ENCODE results near the gene UBTD1.

Gene UBTD1

DNA sequence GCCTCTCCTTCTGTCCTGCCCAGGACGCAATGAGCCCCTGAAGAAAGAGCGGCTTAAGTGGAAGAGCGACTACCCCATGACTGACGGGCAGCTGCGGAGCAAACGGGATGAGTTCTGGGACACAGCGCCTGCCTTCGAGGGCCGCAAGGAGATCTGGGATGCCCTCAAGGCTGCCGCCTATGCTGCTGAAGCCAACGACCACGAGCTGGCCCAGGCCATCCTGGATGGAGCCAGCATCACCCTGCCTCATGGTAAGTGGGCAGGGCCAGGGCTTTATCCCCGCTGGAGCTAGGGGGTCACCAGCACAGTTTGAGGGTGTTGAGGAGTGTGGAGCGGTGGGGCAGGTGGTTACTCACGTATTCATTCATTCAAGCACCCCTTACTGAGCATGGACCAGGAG lies 69.2 kb downstream of the UBTD1 start:
- TF ChIP-seq, protein P1, sequence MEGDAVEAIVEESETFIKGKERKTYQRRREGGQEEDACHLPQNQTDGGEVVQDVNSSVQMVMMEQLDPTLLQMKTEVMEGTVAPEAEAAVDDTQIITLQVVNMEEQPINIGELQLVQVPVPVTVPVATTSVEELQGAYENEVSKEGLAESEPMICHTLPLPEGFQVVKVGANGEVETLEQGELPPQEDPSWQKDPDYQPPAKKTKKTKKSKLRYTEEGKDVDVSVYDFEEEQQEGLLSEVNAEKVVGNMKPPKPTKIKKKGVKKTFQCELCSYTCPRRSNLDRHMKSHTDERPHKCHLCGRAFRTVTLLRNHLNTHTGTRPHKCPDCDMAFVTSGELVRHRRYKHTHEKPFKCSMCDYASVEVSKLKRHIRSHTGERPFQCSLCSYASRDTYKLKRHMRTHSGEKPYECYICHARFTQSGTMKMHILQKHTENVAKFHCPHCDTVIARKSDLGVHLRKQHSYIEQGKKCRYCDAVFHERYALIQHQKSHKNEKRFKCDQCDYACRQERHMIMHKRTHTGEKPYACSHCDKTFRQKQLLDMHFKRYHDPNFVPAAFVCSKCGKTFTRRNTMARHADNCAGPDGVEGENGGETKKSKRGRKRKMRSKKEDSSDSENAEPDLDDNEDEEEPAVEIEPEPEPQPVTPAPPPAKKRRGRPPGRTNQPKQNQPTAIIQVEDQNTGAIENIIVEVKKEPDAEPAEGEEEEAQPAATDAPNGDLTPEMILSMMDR (IDR thresholded peaks at IDR 0.05; ENCODE audit: borderline replicate concordance, insufficient read depth, low read depth, low read length): no peak
- H3K4me3 ChIP-seq (ENCODE audit: low read depth, low read length): no peak overlapping the region

DNA sequence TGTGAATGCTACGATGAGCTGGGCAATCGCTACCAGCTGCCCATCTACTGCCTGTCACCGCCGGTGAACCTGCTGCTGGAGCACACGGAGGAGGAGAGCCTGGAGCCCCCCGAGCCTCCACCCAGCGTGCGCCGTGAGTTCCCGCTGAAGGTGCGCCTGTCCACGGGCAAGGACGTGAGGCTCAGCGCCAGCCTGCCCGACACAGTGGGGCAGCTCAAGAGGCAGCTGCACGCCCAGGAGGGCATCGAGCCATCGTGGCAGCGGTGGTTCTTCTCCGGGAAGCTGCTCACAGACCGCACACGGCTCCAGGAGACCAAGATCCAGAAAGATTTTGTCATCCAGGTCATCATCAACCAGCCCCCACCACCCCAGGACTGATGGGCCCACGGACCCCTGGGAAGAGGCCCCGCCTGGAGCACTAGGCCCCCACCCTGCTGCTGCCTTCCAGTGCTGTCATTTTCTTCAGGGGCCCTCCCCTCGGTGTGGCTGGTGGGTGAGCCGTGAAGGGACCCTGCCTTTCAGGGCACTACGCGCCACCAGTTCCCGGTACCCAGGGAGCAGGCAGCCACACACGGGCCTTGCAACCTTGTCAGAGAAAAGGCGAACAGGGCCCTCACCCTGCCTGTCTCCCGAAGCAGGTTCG lies 71.5 kb downstream of the UBTD1 start:
- H3K4me3 ChIP-seq (ENCODE audit: low read depth, low read length): no peak overlapping the region
- TF ChIP-seq, protein P1 (IDR thresholded peaks at IDR 0.05; ENCODE audit: borderline replicate concordance, insufficient read depth, low read depth, low read length): no peak

DNA sequence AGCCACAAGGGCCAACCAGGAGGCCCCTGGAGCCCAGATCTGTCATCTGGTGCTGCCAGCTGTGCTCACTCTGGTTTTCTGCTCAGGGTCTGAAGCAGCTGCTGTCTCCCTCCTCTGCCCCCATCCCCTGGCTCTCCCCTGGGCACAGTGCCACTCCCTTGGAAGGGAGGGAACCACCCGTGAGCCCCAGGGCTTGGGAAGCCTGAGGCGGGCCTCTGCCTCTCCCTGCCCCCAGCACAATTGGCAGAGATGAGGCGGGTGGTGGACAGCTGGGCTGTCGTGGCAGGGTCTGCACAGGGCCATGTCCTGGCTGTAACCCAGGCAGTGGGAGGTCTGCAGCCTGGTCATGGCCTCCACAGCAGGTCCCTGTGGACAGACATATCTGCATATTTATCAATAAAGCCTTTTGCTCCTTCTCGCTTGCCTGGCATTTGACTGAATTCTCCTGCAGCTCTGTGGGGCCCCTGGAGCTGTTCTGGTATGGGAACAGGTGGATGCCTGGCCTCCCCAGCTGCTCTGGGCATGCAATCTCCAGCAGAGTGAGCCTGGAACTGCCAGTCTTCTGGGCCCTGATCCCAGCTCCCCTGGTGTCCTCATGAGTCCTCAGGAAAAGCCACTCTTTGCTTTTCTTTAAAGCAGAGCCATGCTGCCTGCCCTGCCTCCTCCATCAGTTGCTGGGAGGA lies 72.2 kb downstream of the UBTD1 start:
- TF ChIP-seq, protein P1 (IDR thresholded peaks at IDR 0.05; ENCODE audit: borderline replicate concordance, insufficient read depth, low read depth, low read length): no peak
- no peak overlapping the region for H3K4me3 ChIP-seq (ENCODE audit: low read depth, low read length)

DNA sequence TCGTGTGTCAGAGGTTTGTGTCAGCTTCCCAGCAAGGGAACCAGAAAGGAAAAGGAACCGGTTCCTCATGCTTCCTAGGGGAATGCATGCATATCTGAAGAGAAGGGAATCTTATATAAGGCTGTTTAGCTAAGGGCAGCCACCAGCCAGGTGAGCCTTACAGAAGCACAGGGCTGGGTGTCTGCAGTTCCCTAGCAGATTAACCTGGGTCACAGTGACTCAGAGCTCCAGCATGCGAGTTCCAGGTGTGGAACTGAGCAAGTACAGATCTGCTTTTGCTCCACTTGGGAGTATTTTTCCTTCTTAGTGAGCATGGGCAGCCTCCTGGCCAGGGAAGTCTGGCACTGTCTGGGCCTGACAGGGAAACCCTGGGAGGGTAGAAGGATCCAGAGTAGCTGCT lies 72.9 kb downstream of the UBTD1 start:
- TF ChIP-seq, protein P1 (IDR thresholded peaks at IDR 0.05; ENCODE audit: borderline replicate concordance, insufficient read depth, low read depth, low read length): no peak
- H3K4me3 ChIP-seq (ENCODE audit: low read depth, low read length): no peak overlapping the region

DNA sequence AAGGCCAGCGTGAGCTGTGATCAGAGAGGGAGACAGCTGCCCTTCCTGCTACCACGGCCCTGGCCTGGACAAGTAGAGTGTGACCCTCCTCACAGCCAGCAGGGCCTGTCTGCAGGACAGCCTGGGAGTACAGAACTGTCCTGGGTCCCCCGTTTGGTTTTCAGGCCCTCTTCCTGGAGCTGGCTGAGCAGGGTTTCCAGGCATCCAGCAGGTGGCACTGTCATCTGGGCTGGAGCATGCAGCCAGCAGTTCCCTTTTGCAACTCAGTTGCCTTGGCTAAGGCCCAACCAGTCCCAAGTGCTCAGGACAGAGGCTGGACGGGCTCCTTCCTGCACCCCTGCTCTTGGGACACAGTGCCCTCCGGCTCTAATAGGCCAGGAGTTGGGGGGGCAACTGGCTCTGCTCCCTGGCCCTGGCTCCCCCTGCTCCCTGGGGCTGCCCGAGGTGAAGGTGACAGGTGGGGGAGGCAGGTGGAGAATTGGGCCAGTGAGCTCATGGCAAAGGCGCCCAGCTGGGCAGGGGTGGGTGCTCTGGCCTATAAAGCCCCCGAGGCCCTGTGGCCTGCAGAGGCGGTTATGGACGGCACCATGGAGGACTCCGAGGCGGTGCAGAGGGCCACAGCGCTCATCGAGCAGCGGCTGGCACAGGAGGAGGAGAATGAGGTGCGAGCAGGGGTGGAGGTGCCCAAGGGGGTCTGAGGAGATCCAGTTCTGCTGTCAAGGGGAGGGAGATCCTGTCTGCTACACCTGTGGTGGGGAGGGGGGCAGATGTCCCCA lies 73.7 kb downstream of the UBTD1 start, which contains the start of gene ANKRD2:
Gene ANKRD2 (plus strand): TSS at position 566 of the 776 bp plus-strand sequence. CDS start 10 bp downstream, at position 576.
- no peak within 1 kb of the TSS for H3K4me3 ChIP-seq (ENCODE audit: low read depth, low read length)
- TF ChIP-seq, protein P1 (IDR thresholded peaks at IDR 0.05; ENCODE audit: borderline replicate concordance, insufficient read depth, low read depth, low read length): peak; percentile 98

DNA sequence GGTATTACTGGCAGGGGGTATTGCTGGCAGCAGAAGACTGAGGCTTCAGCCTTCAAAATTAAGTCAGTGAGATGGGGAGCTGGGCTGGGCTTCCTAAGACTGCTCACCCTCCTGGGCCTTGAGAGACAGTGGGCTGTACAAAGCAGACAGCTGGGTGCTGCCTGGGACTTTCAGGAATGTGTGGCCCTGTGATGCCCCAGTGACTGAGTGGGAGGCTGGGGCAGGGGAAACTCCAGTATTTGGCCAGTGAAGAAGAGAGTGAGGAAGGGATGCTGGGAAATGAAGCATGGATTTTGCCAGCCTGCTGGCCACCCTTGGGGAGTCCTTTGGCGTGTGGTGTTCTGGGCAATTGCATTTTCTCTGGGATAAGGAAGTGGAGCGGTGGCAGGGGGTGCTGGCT lies 74.3 kb downstream of the UBTD1 start:
- TF ChIP-seq, protein P1 (IDR thresholded peaks at IDR 0.05; ENCODE audit: borderline replicate concordance, insufficient read depth, low read depth, low read length): no peak
- no peak overlapping the region for H3K4me3 ChIP-seq (ENCODE audit: low read depth, low read length)
